NCI-H2029 (cell line): ENCODE results near the gene ATF5.

Source experiments
- DNase-seq: peaks from one replicate; lab custom pipeline; 2025; lab: John Stamatoyannopoulos, UW

Gene ATF5

DNA sequence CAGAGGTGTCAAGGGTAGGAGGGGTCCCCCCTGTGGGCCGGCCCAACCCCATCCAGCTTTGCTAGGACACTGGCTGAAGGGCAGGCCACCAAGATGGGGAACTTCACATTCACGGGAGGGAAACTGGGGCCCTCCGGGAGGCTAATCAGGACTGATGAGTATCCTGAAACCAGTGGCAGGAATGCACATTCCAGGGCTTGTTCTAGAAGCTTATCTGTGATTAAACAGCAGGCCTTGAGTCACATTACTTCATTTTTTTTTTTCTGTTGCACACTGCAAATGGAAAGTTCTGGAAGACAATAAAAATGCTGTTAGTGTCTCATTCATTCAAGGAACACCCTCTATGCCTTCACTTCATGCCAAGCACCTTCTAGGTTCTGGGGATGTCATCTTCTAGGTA lies 47.5 kb downstream of the ATF5 start:
- DNase-seq = no peak

DNA sequence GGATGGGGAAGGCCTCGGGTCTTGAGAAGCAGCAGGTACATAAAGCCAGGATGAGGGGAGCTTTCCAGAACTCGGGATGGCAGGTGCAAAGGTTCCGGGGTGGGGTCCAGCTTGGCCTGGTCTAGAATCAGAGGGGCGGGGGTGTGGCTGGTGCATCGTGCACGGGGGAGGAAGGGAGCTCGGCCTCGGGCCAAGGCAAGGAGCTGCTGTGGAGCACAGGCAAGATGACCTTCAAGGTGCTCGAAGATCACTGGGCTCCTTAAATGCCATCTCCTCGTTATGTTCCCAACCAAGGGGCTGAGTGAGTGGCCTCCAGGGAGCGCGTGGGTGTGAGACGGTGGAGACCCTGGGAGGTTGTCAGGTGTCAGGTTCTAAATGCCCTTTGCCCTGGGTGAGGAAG lies 48.1 kb downstream of the ATF5 start:
- no peak for DNase-seq

DNA sequence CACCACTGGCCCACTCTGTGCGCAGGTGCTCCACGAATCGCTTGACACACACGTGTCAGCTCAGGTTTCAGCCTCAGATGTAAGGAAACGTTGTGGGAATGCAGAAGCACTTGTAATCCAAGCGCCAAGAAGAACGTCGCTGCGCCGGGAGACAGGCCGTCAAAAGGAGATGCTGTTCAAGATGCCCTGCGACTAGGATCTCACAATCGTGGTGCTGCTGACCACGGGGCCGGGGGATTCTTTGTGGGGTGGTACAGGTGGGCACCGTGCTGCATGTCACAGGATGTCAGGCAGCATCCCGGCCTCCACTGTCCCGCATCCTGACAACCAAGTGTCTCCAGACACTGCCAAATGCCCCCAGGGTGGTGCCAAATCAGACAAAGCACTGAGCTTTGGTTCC lies 48.9 kb downstream of the ATF5 start:
- no peak for DNase-seq

DNA sequence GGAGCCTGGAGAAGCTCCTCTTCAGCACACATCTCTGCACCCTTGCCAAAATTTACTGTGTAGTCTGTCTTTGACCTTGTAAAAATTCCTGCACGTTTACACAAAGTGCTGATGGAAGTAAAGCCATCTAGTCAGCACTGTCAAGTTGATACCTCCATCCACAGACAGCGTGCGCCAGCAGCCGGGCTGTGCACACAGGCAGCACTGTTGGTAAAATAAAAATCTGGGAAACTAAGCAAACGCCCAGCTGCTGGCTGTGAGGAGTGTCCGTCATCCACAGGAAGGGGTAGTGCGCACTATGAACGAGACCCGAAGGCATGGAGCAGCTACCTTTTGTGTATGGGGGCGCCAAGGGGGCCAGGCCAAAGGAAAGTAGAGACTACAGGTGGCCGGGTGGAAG lies 49.3 kb downstream of the ATF5 start:
- DNase-seq = no peak

DNA sequence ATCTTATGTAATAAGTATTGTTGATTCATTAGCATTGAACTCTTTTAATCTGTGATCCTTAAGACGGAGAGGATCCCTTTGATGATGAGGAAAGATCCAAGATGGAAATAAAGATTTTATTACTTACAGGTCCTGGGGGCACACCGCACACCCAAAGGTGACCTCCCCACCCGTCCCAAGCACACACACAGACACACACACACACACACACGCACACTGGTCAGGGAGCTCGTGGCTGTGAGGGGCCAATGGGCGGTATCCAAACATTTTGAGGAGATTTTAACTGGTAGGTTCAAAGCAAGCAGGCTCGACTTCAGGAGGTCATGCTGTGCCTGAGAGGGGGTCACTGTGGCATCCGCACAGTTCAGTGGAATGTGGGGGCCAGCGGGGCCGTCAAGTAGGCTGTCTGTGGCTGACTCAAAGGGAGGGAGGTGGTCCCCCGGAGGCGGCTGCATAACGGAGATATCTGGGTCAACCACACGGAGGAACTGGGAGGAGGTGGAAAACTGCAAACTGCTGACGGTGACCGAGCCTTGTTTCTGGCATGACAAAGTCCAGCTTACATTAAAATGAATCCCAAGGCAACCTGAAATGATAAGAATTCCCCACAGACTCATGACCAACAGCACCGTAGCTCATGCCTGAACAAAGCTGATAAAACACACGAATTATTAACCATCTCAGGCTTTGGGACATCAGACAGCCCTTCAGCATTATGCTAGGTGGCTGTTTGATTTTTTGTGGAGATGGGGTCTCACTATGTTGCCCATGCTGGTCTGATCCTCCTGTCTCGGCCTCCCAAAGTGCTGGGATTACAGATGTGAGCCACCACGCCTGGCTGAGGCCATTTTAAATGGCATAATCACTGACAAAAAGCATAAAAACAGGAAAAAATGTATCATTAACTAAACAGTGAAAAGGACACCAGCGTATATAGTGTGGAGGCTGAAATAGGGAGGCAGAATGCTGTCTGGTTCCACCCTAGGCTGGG lies 52.9 kb downstream of the ATF5 start:
- no peak for DNase-seq
